GM03348 (cell line): ENCODE measurements around the gene BIK.
"Not testable (repeated sequence)": the region's sequence is repeated elsewhere in the genome, so short reads cannot be mapped to it uniquely, and the experiment has no call there.

Experiments used
- DNase-seq: peaks from one replicate; pipeline ENCODE4 v3.0.0; 2012; ENCODE audit warnings: low spot score

The BIK gene

GRCh38 chr22:43110444-43110926 is at the start of gene BIK:
BIK (plus strand) TSS chr22:43110750; CDS start chr22:43124023, 13,273 bp downstream.
- peak; percentile 71 for DNase-seq

DNA sequence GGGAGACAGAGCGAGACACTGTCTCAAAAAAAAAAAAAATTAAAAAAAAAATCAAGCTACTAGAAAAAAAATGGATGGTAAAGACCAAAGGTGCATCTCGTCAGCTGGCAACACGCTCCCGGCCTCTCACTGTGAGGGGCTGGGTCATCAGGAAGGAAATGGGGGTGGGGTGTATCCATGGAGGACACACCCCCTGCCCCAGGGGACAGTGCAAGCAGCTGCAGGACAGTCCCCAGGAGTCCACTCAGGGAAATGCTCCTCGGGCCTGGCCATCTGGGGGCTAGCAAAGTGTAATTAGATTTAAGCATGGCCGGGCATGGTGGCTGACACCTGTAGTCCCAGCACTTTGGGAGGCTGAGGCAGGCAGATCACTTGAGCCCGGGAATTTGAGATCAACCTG is 44.4 kb upstream of the BIK start:
- no peak for DNase-seq

- no peak for DNase-seq
These were observed 43.6 kb upstream of the BIK start for GRCh38 chr22:43066844-43067385.

DNA sequence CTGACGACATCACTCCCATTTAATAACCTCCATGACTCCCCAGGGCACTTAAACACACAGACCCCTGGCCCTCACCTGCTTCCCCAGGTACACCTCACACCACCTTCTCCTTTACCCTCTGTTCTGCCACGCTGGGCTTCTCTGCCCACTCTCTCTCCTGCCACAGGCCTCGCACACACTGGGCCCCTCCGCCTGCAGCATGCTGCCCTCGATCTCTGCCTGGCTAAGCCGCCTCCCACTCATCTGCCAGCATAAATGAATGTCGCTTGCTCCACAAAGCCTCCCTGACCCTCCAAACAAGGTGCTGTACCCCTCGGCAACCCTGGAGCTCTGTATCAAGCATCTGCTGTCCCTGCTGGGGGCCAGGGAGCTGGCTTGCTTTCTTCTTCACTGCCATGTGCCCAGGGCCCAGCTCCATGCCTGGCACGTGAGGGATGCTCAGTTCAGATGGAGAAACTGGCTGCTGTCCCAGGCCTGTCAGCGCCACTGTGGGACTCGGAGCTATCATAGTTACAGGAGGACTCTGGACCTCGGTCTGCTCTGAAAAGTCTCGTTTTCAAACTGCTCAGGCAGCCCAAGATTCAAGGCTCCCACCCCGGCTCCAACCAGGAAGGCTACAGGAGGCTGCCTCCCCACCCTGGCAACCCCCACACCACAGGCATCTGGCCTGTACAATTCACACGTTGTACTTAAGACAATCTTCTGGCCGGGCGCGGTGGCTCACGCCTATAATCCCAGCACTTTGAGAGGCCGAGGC is 33.3 kb upstream of the BIK start:
- DNase-seq, result no peak

DNA sequence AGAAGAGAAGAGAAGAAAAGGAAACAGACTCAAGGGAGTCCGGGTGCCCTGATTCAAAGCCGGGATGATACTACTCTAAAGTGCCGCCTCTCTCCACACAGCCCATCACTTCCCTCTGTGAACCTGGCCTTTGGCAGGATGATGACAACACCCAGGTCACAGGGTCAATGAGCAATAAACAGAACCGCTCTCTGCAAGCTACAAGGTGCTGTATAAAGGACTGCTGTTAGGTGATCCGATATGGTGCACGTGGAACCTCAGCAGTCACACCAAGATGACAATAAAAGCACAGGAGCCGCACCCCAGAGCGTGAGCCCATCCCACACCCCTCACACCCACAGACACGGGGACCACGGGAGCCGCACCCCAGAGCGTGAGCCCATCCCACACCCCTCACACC is 32.0 kb upstream of the BIK start:
- no peak for DNase-seq

DNA sequence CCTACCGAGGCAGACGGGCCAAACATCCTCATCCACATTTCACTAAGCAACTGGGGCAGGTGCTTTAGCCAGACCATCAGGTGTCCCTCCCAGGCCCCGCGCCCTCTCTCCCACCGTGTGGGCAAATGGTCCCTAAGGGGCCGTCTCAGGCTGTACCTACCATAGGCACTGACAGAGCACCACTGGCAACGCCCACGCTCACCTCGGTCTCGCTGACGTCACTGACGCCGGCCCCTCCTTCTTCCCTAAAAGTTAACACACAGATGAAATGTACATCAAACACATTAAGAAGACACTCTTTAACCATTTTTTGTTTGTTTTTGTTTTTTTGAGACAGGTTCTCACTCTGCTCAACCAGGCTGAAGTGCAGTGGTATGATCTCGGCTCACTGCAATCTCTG is 30.8 kb upstream of the BIK start:
- no peak for DNase-seq

GRCh38 chr22:43080616-43081015 is 29.9 kb upstream of the BIK start:
- DNase-seq, result no peak

DNA sequence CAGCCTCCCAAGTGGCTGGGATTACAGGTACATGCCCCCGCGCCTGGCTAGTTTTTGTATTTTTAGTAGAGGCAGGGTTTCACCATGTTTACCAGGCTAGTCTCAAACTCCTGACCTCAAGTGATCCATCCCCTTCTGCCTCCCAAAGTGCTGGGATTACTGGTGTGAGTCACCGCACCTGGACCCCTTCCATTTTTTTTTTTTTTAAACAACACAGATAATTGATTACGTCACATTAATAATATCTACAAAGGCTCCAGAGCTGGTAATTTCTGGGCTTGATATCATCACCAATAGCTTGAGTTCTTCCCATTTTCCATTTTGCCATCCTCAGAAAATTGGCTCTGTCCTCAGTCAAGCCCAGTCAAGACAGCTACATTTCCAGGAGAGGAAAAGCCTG is 28.6 kb upstream of the BIK start:
- no peak for DNase-seq

- DNase-seq, result no peak
These were observed 24.6 kb upstream of the BIK start for GRCh38 chr22:43085658-43086606.

- no peak for DNase-seq
These were observed 21.9 kb upstream of the BIK start for GRCh38 chr22:43088627-43088983.

GRCh38 chr22:43088984-43089717 is 21.4 kb upstream of the BIK start, which contains the start of gene TTLL1:
TTLL1 (minus strand) TSS chr22:43089391; CDS start chr22:43075586, 13,805 bp downstream.
- peak; percentile 97 for DNase-seq

- DNase-seq, result peak; percentile 90
These were observed 20.3 kb upstream of the BIK start for GRCh38 chr22:43090130-43090789.

DNA sequence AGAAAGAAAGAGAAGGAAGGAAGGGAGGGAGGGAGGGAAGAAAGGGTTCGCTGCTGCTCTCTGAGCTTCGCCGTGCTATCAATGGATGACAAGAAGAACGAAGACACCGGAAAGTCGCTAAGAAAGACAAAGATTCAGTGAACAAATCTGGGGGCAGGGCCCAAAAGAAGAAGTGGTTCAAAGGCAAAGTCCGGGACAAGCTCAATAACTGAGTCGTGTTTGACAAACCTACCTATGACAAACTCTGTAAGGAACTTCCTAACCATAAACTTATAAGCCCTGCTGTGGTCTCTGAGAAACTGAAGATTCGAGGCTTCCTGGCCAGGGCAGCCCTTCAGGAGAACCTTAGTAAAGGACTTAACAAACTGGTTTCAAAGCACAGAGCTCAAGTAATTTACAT is 18.5 kb upstream of the BIK start:
- no peak for DNase-seq

DNA sequence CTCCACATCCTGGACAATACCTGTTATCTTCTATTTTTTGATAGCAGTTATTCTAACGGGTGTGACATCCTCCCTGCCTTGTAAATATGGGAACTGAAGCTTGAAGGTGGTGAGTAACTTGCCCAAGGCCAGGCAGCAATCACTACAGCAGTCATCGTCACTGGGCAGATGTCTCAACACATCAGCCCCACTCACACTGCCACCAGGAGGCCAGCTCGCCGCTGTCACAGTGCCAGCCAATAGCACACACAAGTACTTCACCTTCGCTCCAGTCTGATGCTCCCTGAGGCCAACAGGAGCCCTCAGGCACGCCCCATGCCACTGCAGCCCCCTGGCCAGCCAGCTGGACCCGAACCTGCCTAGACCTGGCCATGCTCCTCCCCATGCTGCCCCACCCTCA is 16.5 kb upstream of the BIK start:
- no peak for DNase-seq

GRCh38 chr22:43094551-43094950 is 16.0 kb upstream of the BIK start:
- no peak for DNase-seq

DNA sequence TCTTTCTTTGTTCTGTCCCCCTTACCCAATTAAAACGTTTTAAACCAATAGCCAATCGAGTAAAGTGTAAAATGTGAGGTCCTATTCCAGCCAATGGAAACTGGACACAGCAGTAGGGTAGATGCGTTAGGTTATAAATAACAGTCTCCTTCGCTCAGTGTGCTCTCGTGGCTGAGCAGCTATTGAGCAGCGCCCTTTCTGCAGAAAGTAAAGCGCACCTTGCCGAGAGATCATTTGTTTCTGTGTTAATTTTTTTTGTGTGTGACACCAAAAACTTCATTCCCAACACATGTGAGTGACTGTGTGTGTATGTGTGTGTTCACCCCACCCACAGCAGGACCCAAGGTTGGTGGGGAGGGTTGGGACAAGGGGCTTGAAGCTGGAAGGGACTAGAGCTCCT is 14.1 kb upstream of the BIK start:
- DNase-seq, result no peak

DNA sequence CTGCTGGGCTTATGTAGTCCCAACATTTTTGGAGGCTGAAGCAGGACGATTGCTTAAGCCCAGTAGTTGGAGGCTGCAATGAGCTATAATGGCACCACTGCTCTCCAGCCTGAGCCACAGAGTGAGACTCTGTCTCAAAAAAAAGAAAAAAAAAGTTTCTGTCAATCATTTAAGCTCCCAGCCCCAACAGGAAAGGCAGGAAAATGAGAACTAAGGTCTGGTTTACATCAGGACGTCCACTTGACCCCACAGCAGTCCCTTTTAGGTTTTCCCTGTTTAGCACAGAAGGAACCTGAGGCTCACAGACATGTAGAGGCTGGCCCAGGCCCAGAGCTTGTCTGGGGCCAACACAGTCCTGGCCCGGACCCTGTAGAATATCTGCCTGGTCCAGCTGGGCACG is 12.2 kb upstream of the BIK start:
- DNase-seq, result no peak

GRCh38 chr22:43099095-43099494 is 11.5 kb upstream of the BIK start:
- DNase-seq, result no peak

DNA sequence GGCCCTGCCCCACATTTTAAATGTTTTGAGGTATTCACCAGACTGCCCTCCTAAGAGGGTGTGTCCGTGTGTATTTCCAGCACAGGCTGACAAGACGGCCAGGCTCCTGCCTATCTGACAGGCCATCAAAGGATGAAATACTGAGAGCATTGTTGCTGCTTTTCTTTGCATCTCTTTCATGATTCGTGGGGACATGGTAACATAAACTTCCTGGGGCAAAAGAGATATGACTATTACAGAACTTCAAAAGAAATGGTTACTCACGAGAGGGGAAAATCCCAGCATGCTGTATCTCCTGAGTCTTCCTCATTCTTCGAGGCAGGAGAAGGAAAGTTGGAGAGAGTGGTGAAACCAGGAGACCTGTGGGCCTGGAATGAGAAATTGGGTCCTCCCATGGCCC is 10.3 kb upstream of the BIK start:
- no peak for DNase-seq

DNA sequence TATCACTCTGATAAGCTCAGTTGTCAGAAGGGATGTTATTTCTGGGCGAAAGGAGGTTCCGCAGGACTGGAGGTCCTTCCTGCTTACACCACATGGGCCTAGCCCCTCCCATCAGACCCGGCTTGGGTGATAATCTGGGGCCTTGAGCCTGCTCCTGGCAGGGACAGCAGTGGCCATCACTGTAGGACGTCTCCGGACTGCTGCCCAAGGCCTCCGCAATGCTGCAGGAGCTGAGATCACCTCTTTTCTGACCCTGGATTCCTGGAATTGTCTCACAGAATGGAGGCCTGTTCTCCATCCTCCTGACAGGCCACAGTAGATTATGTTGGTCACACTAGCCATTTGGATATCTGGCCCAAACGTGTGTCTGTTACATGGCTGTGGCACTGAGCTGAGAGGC is 9.2 kb upstream of the BIK start:
- no peak for DNase-seq

DNA sequence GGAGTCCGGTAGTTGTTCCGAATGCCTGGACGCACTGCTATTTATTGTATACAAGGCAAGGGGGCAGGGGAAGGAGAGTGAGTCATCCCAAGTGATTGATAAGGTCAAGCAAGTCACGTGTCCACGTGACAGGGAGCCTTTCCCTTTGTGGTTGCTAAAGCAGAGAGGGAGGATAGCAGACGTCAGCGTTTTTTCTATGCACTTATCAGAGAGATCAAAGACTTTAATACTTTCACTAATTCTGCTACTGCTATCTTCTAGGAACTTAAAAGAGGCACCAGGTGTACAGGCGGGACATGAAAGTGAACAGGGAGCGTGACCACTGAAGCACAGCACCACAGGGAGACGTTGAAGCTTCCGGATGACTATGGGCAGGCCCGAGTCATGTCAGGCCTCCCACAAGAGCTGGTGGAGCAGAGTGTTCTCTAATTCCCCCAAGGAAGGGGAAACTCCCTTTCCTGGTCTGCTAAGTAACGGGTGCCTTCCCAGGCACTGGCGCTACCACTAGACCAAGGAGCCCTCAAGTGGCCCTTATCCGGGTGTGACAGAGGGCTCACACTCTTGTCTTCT is 6.4 kb upstream of the BIK start:
- DNase-seq, result not testable (repeated sequence)
